ENCODE data around the gene MRPL58.

Gene MRPL58

GRCh38 chr17:75061055-75061438, 48.6 kb downstream of the MRPL58 start:
- DNase-seq (ENCODE audit: low read depth): no peak
- no peak overlapping the region for H3K4me3 ChIP-seq (ENCODE audit: control insufficient read depth, low read depth, low read length)
- no peak for TF ChIP-seq CTCF (conservative IDR thresholded peaks at IDR 0.05; ENCODE audit: control insufficient read depth, insufficient read depth, low read depth, low read length)

- TF ChIP-seq CTCF (conservative IDR thresholded peaks at IDR 0.05; ENCODE audit: control insufficient read depth, insufficient read depth, low read depth, low read length): no peak
- no peak for DNase-seq (ENCODE audit: low read depth)
- no peak overlapping the region for H3K4me3 ChIP-seq (ENCODE audit: control insufficient read depth, low read depth, low read length)
Measured at GRCh38 chr17:75061618-75062017, 49.1 kb downstream of the MRPL58 start.

- no peak for DNase-seq (ENCODE audit: low read depth)
- TF ChIP-seq CTCF (conservative IDR thresholded peaks at IDR 0.05; ENCODE audit: control insufficient read depth, insufficient read depth, low read depth, low read length): no peak
Measured at GRCh38 chr17:75063201-75063600, 50.7 kb downstream of the MRPL58 start.

GRCh38 chr17:75063626-75064025, 51.2 kb downstream of the MRPL58 start:
- no peak for TF ChIP-seq CTCF (conservative IDR thresholded peaks at IDR 0.05; ENCODE audit: control insufficient read depth, insufficient read depth, low read depth, low read length)
- DNase-seq (ENCODE audit: low read depth): no peak
- H3K4me3 ChIP-seq (ENCODE audit: control insufficient read depth, low read depth, low read length): no peak overlapping the region

More at GRCh38 chr17:75063201-75063600, 50.7 kb downstream of the MRPL58 start:
- H3K4me3 ChIP-seq (ENCODE audit: control insufficient read depth, low read depth, low read length): no peak overlapping the region

- no peak for DNase-seq (ENCODE audit: low read depth)
- H3K4me3 ChIP-seq (ENCODE audit: control insufficient read depth, low read depth, low read length): no peak overlapping the region
- TF ChIP-seq CTCF (conservative IDR thresholded peaks at IDR 0.05; ENCODE audit: control insufficient read depth, insufficient read depth, low read depth, low read length): no peak
Measured at GRCh38 chr17:75064040-75064439, 51.6 kb downstream of the MRPL58 start.

GRCh38 chr17:75064460-75064859, 52.0 kb downstream of the MRPL58 start:
- H3K4me3 ChIP-seq (ENCODE audit: control insufficient read depth, low read depth, low read length): no peak overlapping the region
- no peak for DNase-seq (ENCODE audit: low read depth)
- no peak for TF ChIP-seq CTCF (conservative IDR thresholded peaks at IDR 0.05; ENCODE audit: control insufficient read depth, insufficient read depth, low read depth, low read length)

All from fibroblast of mammary gland (primary cell).